Kasumi-1 (cell line): ENCODE data around the gene DRAXIN.

Experiments used
- DNase-seq, 2 experiments: peaks; one replicate each; lab custom pipeline; 2025; lab: John Stamatoyannopoulos, UW

The DRAXIN gene

DNA sequence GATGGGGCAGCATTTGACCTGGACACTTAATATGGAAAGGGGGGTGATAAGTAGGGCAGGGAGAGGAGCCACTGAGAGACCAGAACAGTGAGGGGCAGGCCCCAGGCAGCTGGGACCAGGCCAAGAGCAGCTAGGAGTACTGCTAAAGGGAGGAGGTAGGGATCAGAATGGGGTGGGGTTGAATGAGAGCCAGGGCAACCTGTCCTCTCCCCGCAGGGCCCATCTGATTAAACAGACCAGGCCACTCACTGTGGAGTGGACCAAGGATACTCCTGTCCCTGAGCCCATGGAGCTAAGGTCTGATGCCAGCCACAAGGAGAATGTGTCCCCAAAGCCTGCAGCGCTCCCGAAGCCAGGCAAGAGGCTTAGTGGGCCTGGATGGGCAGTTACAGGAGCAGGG, 72.6 kb downstream of the DRAXIN start:
- DNase-seq: no peak

GRCh38 chr1:11764519-11764918, 73.0 kb downstream of the DRAXIN start:
- no peak for DNase-seq

DNA sequence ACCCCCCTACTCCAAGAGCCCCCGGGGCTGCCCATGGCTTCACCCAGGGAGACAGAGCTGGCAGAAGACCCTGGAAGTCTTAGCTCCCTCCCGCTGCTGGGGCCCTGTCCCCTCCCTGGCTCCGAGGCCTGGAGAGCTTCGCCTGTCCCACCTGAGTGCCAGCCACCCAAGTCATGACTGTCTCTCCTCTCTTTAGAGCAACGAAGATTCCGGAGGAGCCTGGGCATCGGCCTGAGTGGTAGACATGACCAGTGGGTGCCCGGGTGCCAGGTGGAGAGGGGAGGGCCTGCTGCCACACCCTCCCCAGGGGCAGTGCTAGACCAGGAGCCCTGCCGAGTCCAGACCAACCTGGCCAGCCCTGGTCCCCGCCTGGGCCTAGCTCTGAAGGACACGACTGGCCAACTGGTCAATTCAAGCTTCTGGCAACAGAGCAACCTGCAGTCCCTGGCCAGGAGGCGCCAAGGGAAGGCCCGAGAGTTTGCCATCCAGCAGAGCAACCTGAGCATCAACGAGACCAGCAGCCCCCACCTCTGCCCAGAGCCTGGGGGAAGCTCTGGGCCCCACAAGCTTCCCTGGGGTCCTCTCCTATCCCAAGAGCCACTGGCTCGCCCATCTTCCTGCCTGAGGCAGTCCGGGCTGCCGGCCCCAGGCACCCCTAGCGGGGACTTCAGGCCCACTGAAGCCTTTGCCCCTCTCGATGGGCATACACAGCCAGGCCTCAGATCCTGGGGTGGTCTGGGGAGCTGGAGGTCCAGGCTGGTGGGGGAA, 74.3 kb downstream of the DRAXIN start:
- DNase-seq: no peak

DNA sequence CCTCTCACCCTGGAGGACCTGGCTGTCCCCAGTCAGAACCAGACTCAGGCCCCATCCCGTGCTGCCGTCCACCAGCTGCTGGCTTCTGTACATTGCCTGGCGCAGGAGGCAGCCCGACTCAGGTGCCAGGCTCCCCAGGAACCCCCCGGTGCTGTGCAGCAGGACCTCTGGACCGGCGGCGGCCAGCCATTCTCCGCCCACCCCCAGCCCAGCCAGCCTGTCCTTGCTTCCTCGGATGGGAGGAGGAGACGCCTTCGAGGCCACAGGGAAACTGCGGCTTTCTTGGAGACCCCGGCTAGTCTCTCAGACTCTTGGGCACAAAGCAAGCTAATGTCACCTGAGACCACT, 74.9 kb downstream of the DRAXIN start:
- no peak for DNase-seq

DNA sequence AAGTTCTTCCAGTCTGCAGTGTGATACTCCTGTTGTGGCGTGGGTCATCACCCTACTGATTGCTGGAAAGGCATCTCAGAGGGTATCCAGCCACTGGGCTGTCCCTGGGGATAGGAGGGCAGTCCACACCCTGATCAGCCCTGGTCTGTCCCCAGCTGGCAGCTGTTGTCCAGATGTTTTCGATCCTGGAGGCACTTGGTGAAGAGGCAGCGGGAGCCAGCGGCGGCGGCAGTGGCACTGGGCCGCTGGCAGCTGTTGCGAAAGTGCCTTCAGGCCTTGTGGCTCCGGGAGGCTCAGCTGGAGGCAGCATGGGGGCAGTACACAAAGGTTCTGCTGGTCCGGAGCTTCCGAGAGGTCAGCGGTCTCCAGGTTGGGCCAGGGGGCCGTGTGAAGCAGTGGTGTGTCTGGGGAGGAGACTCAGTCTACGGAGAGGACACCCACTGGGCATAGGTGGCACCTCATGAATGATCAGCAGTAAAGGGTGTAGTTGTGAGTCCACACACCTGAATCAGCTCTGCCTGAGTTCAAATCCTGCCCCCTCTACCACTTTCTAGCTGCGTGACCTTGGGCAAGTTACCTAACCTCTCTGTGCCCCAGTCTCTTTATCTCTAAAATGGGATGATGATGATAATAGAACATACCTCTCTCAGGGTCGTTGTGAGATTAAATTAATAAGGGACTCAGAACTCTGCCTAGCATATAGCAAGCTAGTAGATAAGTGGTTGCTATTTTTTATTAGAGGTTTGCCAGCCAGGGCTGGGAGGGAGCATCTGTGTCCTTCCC, 76.6 kb downstream of the DRAXIN start:
- DNase-seq: no peak

DNA sequence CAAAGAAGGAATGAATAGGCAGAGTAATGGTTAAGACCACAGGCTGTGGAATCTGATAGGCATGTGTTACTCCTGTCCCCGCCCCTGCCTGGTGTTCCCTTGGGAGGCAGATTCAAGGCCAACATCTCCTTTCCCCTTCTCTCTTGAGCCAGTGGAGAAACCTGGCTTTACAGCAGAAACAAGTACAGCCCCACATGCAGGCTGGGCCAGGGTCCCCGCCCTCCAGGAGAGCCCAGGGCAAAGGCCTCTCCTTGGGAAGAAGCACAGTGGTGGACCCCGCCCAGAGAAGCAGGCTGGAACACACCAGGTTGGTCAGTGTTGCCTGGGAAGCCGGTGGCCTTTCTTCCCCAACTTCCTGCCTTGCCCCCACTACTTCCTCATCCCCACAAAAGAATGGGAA, 77.3 kb downstream of the DRAXIN start:
- no peak for DNase-seq

GRCh38 chr1:11769274-11769673, 77.8 kb downstream of the DRAXIN start:
- DNase-seq: no peak

DNA sequence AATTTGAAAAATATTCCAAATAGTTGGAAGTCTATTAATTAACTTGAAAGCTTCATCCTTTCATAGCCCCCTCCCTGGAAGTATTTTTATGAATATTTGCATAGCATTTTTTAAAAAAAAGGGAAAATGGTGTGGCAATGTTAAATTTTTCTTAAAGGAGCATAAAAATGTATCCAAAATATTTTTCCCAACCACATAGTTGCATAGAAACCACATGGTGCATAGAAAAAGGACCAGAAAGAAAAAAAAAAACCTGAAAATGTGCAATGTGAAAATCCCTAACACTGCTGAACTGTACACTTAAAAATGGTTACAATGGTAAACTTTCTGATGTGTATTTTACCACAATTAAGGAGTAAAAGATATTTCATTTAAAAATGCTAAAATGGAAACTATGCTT, 78.5 kb downstream of the DRAXIN start:
- DNase-seq: no peak

GRCh38 chr1:11771481-11772043, 80.1 kb downstream of the DRAXIN start:
- DNase-seq: no peak

DNA sequence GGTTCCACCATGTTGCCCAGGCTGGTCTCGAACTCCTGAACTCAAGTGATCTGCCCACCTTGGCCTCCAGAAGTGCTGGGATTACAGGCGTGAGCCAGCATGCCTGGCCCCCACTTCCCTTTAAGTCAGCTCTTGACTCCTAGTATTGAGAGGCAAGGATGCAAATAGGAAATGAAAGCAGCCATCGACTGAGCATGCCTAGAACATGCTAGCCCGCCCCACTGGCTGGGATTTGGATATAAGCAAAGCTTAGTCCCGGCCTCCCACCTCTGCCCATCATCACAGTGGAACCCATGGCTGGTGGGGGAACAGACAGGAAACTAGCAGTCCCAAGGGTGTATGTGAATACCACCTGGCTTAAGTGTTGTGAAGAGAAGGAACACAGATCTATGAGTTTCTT, 80.9 kb downstream of the DRAXIN start:
- no peak for DNase-seq

GRCh38 chr1:11774753-11775152, 83.2 kb downstream of the DRAXIN start:
- DNase-seq: no peak
